NCI-H2081 (cell line): ENCODE data around the gene SLC9B2.
"Not testable (repeated sequence)": the region's sequence is repeated elsewhere in the genome, so short reads cannot be mapped to it uniquely, and the experiment has no call there.

Experiments
- DNase-seq, 2 experiments: peaks; one replicate each; lab custom pipeline; 2025; lab: John Stamatoyannopoulos, UW

The SLC9B2 gene

GRCh38 chr4:103019308-103020124 is 57.0 kb downstream of the SLC9B2 start, which contains the start of gene SLC9B1:
TSS of gene SLC9B1 (minus strand) at chr4:103019705. CDS start at chr4:102991711, 27,994 bp downstream.
- peak; percentile 85 to 88 for DNase-seq

- peak in 1 of 2 experiments; percentile 10 for DNase-seq
These were observed 57.9 kb downstream of the SLC9B2 start for GRCh38 chr4:103018391-103019307.

GRCh38 chr4:103012551-103012950 is 64.0 kb downstream of the SLC9B2 start:
- DNase-seq: no peak

GRCh38 chr4:103012060-103012459 is 64.5 kb downstream of the SLC9B2 start:
- DNase-seq: no peak

- DNase-seq: no peak
These were observed 65.1 kb downstream of the SLC9B2 start for GRCh38 chr4:103011378-103012025.

GRCh38 chr4:103010804-103011203 is 65.8 kb downstream of the SLC9B2 start:
- DNase-seq: no peak

GRCh38 chr4:103008875-103009729 is 67.5 kb downstream of the SLC9B2 start:
- DNase-seq: peak; percentile 27 to 58

GRCh38 chr4:103002551-103002950 is 74.0 kb downstream of the SLC9B2 start:
- no peak for DNase-seq

- no peak for DNase-seq
These were observed 81.8 kb downstream of the SLC9B2 start for GRCh38 chr4:102994803-102995202.

GRCh38 chr4:102993985-102994384 is 82.6 kb downstream of the SLC9B2 start:
- DNase-seq: not testable (repeated sequence)

- DNase-seq: no peak
These were observed 88.0 kb downstream of the SLC9B2 start for GRCh38 chr4:102988429-102989020.

- DNase-seq: no peak
These were observed 95.6 kb downstream of the SLC9B2 start for GRCh38 chr4:102981005-102981404.
